Activated CD4-positive, alpha-beta T cell treated with anti-CD3 and anti-CD28 coated beads for 48 hours (primary cell): Measurements from ENCODE around the gene ALPG.
"Not testable (repeated sequence)": the region's sequence is repeated elsewhere in the genome, so short reads cannot be mapped to it uniquely, and the experiment has no call there.

Experiments
- DNase-seq: peaks from one replicate; pipeline ENCODE4 v3.0.0-alpha.2; 2020

The ALPG gene

DNA sequence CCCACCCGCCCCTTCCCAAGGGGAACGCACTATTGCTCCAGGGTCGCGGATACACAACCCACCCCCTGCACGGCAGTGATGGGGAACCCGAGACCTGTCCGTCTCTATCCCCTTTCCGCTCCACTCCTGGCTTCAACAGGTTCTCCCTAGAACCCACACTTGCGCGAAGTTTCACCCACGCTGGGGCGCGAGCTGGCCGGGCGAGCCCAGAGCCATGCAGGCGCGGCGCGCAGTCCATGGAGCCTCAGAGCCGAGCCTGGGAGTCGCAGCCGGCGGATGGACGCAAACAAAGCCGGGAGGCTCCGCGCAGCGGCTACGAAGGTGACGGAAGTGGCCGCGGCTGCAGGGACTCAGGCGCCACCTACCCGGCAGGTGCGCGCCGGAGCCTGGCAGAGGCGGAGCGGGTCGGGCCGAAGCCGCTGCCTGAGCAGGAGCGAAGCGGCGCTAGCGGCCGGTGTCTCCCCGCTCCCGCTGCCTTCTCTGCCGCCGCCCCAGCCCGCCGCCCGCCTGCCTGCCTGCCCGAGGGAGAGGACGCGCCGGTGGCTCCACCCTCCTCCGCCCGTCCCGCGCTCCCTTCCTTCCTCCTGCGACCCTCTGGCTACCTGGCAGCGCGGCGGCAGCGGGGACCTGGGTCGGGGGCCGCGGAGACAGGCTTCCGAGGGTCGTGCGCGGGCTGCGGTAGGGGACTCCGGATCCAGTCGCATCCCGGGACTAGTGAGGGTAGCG lies 14.0 kb downstream of the ALPG start:
- DNase-seq, result peak; percentile 48

DNA sequence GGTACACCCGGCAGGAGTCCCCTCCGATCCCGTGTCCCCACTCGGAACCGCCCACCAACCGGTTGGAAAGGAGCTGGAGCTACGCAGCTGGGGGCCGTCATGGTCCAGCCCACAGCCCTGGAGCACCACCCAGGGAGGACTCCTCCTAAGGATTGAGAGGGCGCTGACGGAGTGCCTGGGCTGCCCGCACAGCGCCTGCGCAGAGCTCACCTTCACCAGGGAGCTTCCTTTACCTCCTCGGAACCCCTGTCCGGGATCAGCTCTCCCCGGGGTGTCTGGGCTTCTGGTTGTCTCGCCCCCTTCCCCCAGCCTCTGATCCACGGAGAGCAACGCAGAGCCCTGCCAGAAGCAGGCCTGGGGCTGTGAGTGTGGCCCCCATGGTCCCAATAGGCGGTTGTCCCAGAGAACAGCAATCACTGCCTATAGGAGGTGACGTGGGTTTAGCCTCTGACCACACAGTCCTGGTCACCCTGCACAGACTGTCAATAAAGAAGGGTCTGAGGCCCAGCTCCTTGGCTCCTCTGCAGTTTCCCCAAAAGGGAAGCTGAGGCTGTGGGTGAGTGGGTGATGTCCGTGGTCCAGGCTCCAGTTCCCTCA lies 14.6 kb downstream of the ALPG start:
- DNase-seq, result no peak

GRCh38 chr2:232422051-232422450 lies 15.4 kb downstream of the ALPG start:
- no peak for DNase-seq

DNA sequence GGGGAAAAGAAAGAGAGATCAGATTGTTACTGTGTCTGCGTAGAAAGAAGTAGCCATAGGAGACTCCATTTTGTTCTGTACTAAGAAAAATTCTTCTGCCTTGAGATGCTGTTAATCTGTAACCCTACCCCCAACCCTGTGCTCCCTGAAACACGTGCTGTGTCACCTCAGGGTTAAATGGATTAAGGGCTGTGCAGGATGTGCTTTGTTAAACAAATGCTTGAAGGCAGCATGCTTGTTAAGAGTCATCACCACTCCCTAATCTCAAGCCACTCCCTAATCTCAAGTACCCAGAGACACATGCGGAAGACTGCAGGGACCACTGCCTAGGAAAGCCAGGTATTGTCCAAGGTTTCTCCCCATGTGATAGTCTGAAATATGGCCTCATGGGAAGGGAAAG lies 16.4 kb downstream of the ALPG start:
- DNase-seq, result not testable (repeated sequence)

DNA sequence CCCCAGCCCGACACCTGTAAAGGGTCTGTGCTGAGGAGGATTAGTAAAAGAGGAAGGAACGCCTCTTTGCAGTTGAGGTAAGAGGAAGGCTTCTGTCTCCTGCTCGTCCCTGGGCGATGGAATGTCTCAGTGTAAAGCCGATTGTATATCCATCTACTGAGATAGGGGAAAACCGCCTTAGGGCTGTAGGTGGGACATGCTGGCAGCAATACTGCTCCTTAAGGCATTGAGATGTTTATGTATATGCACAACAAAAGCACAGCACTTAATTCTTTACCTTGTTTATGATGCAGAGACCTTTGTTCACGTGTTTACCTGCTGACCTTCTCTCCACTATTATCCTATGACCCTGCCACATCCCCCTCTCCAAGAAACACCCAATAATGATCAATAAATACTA lies 16.8 kb downstream of the ALPG start:
- DNase-seq, result not testable (repeated sequence)

GRCh38 chr2:232431705-232432590 lies 25.3 kb downstream of the ALPG start:
- DNase-seq, result no peak

GRCh38 chr2:232432598-232433184 lies 26.0 kb downstream of the ALPG start:
- DNase-seq, result no peak

DNA sequence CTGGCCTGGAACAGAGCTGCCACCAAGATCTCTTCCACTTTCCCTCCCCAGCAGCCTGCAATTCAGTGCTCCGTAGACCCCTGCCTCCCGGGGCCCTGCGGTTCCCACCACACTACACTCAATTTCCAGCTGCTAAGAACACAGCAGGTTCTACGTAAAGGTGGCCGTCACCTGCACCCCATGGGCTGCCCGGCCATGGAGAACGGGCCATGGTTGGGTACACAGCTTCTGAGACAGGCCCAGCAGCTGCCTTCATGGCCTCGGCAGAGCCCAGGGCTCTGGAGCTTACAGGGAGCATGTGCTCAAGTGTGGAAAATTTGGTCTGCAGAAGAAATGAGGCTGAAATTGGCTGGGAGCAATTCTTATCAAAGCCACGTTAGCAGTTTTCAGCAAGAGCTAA lies 27.0 kb downstream of the ALPG start:
- DNase-seq, result not testable (repeated sequence)

DNA sequence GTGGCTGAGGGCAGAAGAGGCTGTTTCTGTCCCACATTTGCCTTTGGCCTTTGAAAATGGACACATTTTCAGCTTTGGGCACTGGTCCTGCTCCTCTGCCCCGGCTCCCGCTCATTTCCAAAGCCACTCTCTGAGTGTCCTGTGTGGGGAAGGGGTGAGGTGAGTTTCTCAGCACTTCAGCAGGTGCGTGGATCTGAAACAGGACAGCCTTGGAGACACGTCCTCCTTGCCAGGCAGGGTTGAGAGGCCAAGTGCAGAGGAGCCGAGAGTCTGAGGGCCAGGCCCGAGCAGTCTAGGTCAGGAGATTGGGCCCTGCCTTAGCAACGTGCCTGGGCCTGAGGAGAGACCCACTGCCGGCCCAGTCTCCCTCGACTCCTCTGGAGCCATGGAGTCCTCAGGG lies 27.4 kb downstream of the ALPG start:
- no peak for DNase-seq

GRCh38 chr2:232434563-232435374 lies 28.1 kb downstream of the ALPG start:
- no peak for DNase-seq

DNA sequence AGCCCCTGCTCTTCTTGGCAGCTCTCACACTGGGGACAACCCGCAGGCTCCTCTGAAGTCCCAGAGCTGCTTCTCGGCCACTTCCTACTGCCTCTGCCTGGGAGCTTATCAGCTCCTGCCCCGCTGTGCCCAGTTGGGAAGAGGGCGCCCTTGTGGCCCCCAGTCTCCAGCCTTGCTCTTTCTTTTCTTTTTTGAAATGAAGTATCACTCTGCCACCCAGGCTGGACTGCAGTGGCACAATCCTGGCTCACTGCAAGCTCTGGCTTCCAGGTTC lies 28.7 kb downstream of the ALPG start:
- DNase-seq, result no peak

GRCh38 chr2:232435805-232436204 lies 29.2 kb downstream of the ALPG start:
- DNase-seq, result no peak

GRCh38 chr2:232436381-232437194 lies 29.9 kb downstream of the ALPG start:
- no peak for DNase-seq

DNA sequence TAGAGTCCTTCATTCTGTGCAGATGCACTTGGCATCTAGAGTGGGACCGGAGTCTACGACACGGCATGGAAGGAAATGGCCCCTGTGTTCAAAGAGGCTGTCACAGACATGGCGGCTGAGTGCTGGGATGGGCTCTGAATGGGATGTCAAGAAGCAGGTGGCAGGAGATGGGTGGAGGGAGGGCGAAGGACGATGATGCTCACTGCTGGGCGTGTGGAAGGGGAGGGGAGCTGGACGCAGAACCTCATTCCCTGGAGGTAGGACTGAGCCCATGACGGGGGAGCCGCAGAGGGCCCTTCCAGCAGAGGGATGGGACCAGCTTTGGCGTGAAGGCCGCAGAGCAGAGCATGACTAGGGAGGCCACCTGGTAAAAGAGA lies 30.5 kb downstream of the ALPG start:
- DNase-seq, result no peak

DNA sequence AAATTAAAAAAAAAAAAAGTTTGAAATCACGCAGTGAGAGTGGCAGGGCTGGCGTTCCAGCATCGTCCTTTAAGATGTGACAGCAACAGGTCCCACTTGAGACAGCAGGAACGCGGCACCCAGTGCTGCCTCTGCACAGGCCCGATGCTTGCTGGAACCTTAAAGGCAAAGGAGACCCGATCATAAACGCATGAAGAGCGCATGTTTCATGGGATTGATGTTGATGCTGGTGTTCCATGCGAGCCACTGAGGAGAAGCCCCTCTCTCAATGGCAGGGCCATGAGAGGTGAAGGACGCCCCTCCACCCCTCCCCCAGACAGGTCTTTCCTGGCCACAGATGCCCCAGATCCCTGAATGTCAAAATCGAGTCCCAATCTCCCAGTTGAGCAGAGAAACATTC lies 31.4 kb downstream of the ALPG start:
- DNase-seq, result no peak

DNA sequence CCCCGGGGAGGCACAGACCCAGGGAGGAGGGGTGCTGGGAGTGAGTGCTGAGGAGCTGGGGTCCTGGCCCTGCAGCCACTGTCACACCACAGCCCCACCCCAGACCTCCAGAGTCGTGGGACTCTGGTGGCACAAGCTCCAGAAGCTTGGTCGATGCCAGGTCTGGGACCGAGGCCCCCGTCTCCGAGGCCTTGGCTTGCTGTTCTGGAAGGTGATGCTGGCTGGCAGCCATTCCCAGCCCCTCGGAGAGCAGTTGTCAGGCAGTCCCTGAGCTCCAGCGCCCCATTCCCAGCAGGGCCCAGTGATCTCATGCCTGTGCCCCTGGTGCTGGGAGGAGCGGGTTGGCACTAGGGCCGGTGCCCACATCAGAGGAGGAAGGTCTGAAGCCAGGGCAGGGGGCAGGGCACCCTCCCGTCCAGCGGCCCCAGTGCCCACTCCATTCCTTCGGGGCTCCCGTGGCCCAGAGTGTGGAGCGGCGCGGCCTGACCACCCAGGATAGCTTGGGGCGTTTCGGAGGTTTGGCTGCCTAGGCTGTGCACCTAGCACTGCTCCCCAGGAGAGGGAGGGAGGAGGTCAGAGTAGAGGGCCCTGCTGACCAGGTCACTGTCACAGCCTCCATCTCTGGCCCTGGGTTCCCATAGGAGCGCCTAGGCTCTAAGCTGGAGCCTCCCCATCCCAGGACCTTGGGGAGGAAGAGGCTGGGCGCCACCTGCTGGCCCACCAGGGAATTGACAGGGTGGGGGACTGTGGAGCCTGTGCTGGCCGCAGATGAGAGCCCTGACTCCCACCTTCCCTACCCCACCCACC lies 32.5 kb downstream of the ALPG start:
- DNase-seq, result peak; percentile 55

GRCh38 chr2:232439758-232440135 lies 33.1 kb downstream of the ALPG start:
- DNase-seq, result no peak

DNA sequence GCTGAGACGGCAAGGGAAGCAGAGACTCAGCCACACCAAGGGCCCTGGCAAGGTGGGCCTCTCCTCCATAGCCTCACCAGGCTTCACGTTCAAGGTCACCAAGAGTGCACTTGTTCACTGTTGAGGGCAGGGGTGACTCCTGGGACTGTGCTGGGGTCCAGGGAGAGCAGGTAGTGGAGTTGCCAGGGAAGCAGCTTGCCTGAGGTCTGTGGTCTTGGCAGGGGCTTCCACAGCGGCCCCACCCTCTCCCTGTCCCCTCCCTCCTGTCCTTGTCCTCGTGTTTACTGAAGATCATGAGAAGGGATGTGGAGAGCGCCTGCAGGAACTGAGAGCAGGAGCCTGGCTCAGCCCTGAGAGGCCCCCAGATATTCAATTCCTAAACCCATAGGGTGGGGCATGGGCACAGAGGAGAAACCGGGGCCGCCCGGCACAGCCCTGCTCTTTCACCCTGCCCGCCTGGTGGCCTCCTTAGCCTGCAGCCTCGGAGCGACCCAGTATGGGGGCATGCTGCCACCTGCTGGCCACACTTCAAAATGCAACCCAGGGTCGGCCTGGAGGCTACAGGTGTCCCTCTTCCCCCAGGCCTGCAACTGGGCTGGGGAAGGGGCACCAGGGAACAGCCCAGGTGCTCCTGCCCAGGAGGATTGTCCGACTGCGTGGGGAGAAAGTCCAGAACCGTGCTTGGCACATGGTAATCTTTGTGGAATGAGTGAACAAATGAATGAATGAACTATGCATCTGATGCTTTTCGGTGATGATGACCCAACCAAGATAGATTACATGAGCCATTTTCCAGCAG lies 33.8 kb downstream of the ALPG start:
- peak; percentile 93 for DNase-seq

- DNase-seq, result no peak
Observed at GRCh38 chr2:232441147-232441651, 34.6 kb downstream of the ALPG start.

DNA sequence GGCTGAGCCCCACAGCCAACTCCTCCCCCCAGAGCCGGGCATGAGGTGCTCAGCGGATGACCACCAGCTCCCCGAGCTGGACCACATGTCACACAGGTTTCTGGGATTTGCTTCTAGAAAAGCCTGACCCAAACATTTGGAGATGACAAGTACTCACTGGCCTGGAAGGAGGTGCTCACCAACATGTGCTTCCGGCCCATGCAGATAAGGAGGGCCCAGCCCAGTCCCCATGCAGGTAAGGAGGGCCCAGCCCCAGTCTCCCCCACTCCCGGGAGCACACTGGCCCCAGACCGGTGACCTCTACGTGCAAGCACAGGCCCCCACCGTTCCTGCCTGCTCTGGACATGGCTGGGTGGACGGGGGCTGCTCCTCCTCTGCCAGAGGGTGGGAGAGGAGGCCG lies 35.3 kb downstream of the ALPG start:
- DNase-seq, result not testable (repeated sequence)
